Measurements from ENCODE around the gene MAEA. TPM values are rescaled to one million over a fixed set of nuclear protein-coding genes. Genes with fewer than 3 reads are reported as not detected.
A peak's percentile ranks its signal among the peaks of the same experiment; 100 is the strongest.

The MAEA gene
- total and polyA plus RNA-seq, 2 of the 8 experiments (the other 6 are each of a cell fraction or from before 2014, with no cell fraction given): 75.8 to 133 TPM

DNA sequence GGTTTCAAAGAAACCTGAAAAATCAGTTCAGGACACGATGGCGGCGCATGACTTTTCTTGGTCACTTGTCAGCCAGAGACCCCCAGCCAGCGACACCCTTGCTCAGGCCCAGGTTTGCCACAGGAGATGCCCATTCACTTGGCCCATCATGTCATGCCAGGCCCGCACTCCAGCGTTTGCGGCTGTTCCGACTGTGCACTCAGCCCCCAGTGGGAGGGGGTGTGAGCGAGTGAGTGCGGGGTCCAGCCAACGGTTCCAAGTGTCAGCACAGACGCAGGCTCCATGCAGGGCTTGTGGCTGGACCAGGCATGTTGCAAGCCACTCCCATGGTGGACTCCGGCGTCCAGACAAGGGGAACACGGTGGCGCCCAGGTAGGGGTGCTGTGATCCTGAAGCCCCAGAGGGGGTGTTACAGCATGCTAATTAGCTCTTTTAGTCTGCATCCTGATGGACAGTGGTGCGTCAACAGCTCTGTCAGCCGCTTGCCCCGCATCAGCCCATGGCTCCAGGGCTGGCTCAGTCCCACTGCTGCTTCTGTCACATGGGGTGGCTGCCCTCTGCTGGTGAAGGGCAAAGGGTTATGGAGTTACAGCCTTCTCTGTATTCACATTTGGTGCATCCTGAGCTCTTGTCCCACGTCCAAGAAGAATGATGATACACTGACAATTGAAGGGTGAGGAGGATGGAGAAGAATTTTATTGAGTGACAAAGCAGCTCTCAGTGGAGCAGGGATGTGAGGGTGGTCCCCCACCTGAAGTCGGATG is 3.7 kb upstream of the MAEA start (continued):
- TF ChIP-seq, protein P1, sequence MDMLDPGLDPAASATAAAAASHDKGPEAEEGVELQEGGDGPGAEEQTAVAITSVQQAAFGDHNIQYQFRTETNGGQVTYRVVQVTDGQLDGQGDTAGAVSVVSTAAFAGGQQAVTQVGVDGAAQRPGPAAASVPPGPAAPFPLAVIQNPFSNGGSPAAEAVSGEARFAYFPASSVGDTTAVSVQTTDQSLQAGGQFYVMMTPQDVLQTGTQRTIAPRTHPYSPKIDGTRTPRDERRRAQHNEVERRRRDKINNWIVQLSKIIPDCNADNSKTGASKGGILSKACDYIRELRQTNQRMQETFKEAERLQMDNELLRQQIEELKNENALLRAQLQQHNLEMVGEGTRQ (IDR thresholded peaks at IDR 0.05; ENCODE audit: low read length): no peak
- TF ChIP-seq, protein P2, sequence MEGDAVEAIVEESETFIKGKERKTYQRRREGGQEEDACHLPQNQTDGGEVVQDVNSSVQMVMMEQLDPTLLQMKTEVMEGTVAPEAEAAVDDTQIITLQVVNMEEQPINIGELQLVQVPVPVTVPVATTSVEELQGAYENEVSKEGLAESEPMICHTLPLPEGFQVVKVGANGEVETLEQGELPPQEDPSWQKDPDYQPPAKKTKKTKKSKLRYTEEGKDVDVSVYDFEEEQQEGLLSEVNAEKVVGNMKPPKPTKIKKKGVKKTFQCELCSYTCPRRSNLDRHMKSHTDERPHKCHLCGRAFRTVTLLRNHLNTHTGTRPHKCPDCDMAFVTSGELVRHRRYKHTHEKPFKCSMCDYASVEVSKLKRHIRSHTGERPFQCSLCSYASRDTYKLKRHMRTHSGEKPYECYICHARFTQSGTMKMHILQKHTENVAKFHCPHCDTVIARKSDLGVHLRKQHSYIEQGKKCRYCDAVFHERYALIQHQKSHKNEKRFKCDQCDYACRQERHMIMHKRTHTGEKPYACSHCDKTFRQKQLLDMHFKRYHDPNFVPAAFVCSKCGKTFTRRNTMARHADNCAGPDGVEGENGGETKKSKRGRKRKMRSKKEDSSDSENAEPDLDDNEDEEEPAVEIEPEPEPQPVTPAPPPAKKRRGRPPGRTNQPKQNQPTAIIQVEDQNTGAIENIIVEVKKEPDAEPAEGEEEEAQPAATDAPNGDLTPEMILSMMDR (IDR thresholded peaks at IDR 0.05; ENCODE audit: control extremely low read depth in 1 of 3, insufficient read depth in 1 of 3, low read depth in 1 of 3, low read length in 3 of 3): peak in 2 of 3 experiments; percentile 80 to 90; a peak in 3 of 4 replicates
- no peak for TF ChIP-seq NANOG (IDR thresholded peaks at IDR 0.05; ENCODE audit: insufficient read depth, low read depth, low read length, poor library complexity, severe bottlenecking)
- no peak; the same call in 1 of the 2 replicates for TF ChIP-seq GABPA (IDR thresholded peaks at IDR 0.05; ENCODE audit: borderline replicate concordance, insufficient read depth, low read length)
- no peak for TF ChIP-seq TBP (IDR thresholded peaks at IDR 0.05; ENCODE audit: low read depth, low read length)
- TF ChIP-seq POLR2AphosphoS5 (IDR thresholded peaks at IDR 0.05; ENCODE audit: low read depth, low read length): no peak

All from H1 (cell line).